OCI-LY7 (cell line): ENCODE measurements around the gene WASF3.

Experiments used
- CTCF ChIP-seq: fragments of 200-600 bp; sonication (generic); conservative IDR thresholded peaks from 2 replicates; pipeline ENCODE4 v1.5.1; 2014; ENCODE audit warnings: mild to moderate bottlenecking, antibody characterized with exemption, low read length, moderate library complexity, mixed read lengths
- EZH2phosphoT487 ChIP-seq: fragments of 200-600 bp; sonication (generic); IDR thresholded peaks from 2 replicates; pipeline ENCODE4 v1.6.1; 2018; ENCODE audit warnings: low read depth, borderline replicate concordance, mild to moderate bottlenecking, mixed run types, antibody characterized with exemption, low read length, moderate library complexity, mixed read lengths

- TF ChIP-seq EZH2phosphoT487: no peak
- TF ChIP-seq CTCF: no peak
Observed at GRCh38 chr13:26619358-26619757, 61.9 kb downstream of the WASF3 start.
